Esophagus muscularis mucosa (tissue), 4 donors: ENCODE results near the gene GADD45GIP1. TPM values are rescaled to one million over a fixed set of nuclear protein-coding genes. Genes with fewer than 3 reads are reported as not detected.

Experiments used
- DNase-seq: peaks from one replicate; pipeline ENCODE4 v3.0.0-alpha.2; 2017; ENCODE audit errors: extremely low spot score
- H3K27ac ChIP-seq, 4 donors: fragments of 200-600 bp; sonication (generic); replicated peaks in 1 of 4; 1 replicate in 3 of 4; 2 replicates in 1 of 4; pipeline ENCODE4 v1.5.1; 2016 to 2019; ENCODE audit warnings: mild to moderate bottlenecking in 1 of 4
- H3K27me3 ChIP-seq, 4 donors: fragments of 200-600 bp; sonication (generic); one replicate each; pipeline versions ENCODE4 v1.5.1 to v1.6.0; 2016 to 2019
- H3K36me3 ChIP-seq, 4 donors: fragments of 200-600 bp; sonication (generic); one replicate each; pipeline ENCODE4 v1.5.1; 2016 to 2019
- H3K4me1 ChIP-seq, 4 donors: fragments of 200-600 bp; sonication (generic); one replicate each; pipeline ENCODE4 v1.5.1; 2016 to 2019
- H3K4me3 ChIP-seq, 4 donors: fragments of 200-600 bp; sonication (generic); 1 replicate in 2 of 4; 2 replicates in 2 of 4; pipeline ENCODE4 v1.5.1; 2016 to 2019; ENCODE audit warnings: mild to moderate bottlenecking in 4 of 4, moderate library complexity in 1 of 4
- H3K9me3 ChIP-seq, 4 donors: fragments of 200-600 bp; sonication (generic); 1 replicate in 3 of 4; 2 replicates in 1 of 4; pipeline ENCODE4 v1.5.1; 2016 to 2019
- EP300 ChIP-seq: sonication (generic); formaldehyde crosslinking; IDR thresholded peaks from one replicate; pipeline ENCODE4 v1.6.1; 2017; ENCODE audit warnings: antibody characterized with exemption
- POLR2A ChIP-seq: fragments of 450-650 bp; IDR thresholded peaks from one replicate; pipeline ENCODE4 v1.6.1; 2017; ENCODE audit warnings: antibody characterized with exemption, moderate library complexity, mild to moderate bottlenecking, low read depth
- POLR2AphosphoS5 ChIP-seq, 2 donors: sonication (generic); formaldehyde crosslinking; IDR thresholded peaks; one replicate each; pipeline ENCODE4 v1.6.1; 2017; ENCODE audit warnings: antibody characterized with exemption in 2 of 2
- WGBS: methylation state at CpG from one replicate; pipeline ENCODE4 v1.1.5; 2018; 5-methylcytosine and 5-hydroxymethylcytosine counted together
- intact Hi-C: fragments of 100-400 bp; cut with DNase I; formaldehyde crosslinking; loops from one replicate; pipeline ENCODE4 v1.15.1; 2023
- total RNA-seq, 4 donors: library from RNA; depleted of rRNA; stranded (reverse); fragments of >200 nt; gene quantifications; one replicate each; pipeline versions ENCODE4 v1.1.0 to v1.2.1, GENCODE V29; 2016
- TF ChIP-seq, protein P1 (sequence below), 3 experiments: fragments of 200-600 bp in 2 of 3; fragments of 450-650 bp in 1 of 3; sonication (generic) in 2 of 3; IDR thresholded peaks; one replicate each; pipeline ENCODE4 v1.5.1; 2017 to 2019; ENCODE audit warnings: antibody characterized with exemption in 3 of 3, mild to moderate bottlenecking in 2 of 3, moderate library complexity in 1 of 3

Gene GADD45GIP1
- total RNA-seq, 4 donors from 2014 or later: 33.0 to 60.1 (median 49.3) TPM

DNA sequence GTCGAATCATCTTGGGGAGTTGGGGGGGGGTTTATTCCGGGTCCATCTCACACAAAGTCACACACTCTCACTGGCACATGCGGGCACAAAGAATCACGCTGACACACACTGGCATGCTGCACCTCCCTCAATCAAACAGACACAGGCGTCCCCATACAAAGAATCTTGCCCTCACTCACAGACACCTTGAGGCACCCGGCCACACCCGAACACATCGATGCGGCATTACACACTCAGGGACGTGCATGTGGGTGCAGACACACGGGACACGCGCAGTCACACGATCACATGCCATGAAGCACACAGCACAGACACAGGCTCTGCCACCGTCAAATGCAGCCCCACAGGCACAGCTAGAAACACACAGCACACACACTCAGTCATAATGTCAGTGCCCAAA, 46.1 kb upstream of the GADD45GIP1 start:
- TF ChIP-seq POLR2A (no peak), EP300 (no peak), POLR2AphosphoS5 (IDR thresholded peaks at IDR 0.05) (no peak)
- TF ChIP-seq, protein P1, sequence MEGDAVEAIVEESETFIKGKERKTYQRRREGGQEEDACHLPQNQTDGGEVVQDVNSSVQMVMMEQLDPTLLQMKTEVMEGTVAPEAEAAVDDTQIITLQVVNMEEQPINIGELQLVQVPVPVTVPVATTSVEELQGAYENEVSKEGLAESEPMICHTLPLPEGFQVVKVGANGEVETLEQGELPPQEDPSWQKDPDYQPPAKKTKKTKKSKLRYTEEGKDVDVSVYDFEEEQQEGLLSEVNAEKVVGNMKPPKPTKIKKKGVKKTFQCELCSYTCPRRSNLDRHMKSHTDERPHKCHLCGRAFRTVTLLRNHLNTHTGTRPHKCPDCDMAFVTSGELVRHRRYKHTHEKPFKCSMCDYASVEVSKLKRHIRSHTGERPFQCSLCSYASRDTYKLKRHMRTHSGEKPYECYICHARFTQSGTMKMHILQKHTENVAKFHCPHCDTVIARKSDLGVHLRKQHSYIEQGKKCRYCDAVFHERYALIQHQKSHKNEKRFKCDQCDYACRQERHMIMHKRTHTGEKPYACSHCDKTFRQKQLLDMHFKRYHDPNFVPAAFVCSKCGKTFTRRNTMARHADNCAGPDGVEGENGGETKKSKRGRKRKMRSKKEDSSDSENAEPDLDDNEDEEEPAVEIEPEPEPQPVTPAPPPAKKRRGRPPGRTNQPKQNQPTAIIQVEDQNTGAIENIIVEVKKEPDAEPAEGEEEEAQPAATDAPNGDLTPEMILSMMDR (IDR thresholded peaks at IDR 0.05): no peak
- peaks cover 0 to 14% (median 10%) of the 10 kb centered on the region in 4 donors for H3K36me3 ChIP-seq
- WGBS: 55% methylated on average over 15 of the region's 15 CpGs
- peak overlapping the region; percentile 88 to 98 (median 97) for H3K27ac ChIP-seq
- no peaks in the 10 kb centered on the region for H3K9me3 ChIP-seq
- H3K4me3 ChIP-seq: peak overlapping the region; percentile 46 to 61 (median 58)
- no peak for DNase-seq
- H3K27me3 ChIP-seq: no peaks in the 10 kb centered on the region
- intact Hi-C loops: no loop called here
- peaks cover 77 to 100% (median 99%) of the 10 kb centered on the region in 4 donors for H3K4me1 ChIP-seq

DNA sequence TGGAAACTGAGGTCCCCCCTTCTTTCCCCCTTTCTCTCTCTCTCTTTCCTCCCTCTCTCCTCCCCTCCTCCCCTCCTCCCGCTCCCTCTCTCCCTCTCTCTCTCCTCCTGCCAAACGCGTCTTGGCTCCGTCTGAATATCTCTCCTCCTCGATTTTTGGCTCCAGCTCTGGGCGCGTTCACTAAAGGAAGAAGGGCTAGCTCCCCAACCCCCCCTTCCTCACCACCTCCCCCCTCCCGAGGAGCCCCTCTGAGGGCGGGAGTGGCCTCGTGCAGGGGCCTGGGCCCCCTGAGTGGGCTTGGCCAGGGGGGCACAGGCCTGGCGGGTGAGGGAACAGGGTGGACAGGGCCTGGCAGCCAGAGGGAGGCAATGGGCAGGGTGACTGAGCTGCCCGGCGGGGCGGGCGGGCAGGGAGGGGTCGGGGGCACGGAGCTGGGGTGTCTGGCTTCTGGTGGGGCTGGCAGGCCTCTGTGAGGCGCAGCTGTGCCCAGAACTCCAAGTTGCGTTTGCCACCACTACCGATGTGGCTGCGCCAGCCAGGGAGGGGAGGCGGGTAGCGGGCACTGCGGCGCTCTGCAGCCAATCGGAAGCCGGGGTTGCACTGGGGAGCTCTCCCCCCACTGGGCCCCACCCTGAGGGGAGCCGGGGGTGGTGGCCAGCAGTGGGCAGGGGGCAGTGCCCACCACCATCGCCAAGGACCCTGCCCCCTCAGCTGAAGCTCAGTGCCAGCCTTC, 45.3 kb upstream of the GADD45GIP1 start:
- intact Hi-C loops: no loop called here
- peaks cover 0 to 14% (median 10%) of the 10 kb centered on the region in 4 donors for H3K36me3 ChIP-seq
- peaks cover 74 to 100% (median 99%) of the 10 kb centered on the region in 4 donors for H3K4me1 ChIP-seq
- TF ChIP-seq EP300: no peak
- TF ChIP-seq POLR2AphosphoS5 (IDR thresholded peaks at IDR 0.05): peak; percentile 2 to 69
- TF ChIP-seq POLR2A: no peak
- TF ChIP-seq, protein P1 (IDR thresholded peaks at IDR 0.05): peak; percentile 26 to 34 (median 31)
- 31% methylated on average over 21 of the region's 29 CpGs for WGBS
- H3K27ac ChIP-seq: peak overlapping the region; percentile 88 to 98 (median 97)
- no peak for DNase-seq
- H3K9me3 ChIP-seq: no peaks in the 10 kb centered on the region
- no peaks in the 10 kb centered on the region for H3K27me3 ChIP-seq
- peak overlapping the region; percentile 46 to 61 (median 58) for H3K4me3 ChIP-seq

DNA sequence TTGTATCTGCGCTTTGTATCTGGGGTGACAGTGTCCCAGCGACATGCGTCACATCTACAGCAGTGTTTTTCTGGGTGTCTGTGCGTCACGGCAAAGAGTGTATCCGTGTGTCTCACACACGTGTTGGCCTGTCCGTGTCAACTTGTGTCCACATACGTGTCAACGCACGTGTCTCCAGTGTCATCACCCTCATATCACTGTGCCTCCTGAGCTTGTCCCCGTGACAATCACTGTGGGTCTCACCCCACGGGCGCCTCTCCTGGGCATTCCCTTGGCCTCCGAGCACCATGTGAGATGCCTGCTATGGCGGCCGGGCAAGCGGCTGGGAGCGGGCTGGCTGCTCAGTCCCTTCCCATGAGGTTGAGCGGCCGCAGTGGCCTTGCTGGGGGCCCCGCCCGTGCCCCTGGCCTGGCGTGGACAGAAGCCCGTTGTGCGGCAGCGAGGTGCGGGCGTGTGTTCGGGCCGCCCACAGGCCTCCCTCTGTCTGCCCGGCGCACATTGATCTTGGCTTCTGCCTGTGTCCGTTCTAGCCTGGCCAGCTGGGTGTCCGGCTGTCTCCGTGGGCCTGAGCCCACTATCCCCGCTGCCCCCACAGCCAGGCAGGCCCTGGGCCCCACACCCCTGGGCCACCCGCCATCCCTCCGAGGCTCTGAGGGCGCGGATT, 44.6 kb upstream of the GADD45GIP1 start:
- Histone ChIP-seq H3K9me3 (no peaks in the 10 kb centered on the region), H3K36me3 (peaks cover 0 to 14% (median 10%) of the 10 kb centered on the region in 4 donors), H3K27me3 (no peaks in the 10 kb centered on the region), H3K4me1 (peaks cover 74 to 100% (median 99%) of the 10 kb centered on the region in 4 donors), H3K27ac (peak overlapping the region; percentile 88 to 98 (median 97)), H3K4me3 (peak overlapping the region; percentile 46 to 61 (median 58))
- WGBS: 62% methylated on average over 21 of the region's 41 CpGs
- TF ChIP-seq POLR2A (no peak), POLR2AphosphoS5 (IDR thresholded peaks at IDR 0.05) (peak; percentile 55 to 61), EP300 (no peak)
- TF ChIP-seq, protein P1 (IDR thresholded peaks at IDR 0.05): no peak
- no peak for DNase-seq
- intact Hi-C loops: no loop called here

DNA sequence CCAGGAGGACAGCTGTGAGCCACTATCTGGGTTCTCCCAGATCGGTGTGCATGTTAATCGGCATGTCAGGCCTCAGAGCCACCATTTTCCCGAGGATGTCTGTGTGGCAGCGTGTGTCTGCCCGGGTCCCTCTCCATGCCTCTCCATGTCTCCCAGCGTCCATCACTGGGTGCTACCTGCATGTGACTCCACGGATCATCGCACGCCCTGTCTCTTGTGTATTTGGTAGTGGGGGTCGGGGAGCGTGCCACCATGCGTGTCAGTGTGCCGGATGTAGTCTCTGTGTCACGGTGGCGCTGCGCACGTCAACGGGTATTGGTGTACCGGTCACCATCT, 44.1 kb upstream of the GADD45GIP1 start:
- intact Hi-C loops: no loop called here
- Histone ChIP-seq H3K9me3 (no peaks in the 10 kb centered on the region), H3K27ac (peak overlapping the region; percentile 88 to 98 (median 97)), H3K27me3 (no peaks in the 10 kb centered on the region), H3K4me1 (peaks cover 70 to 100% (median 97%) of the 10 kb centered on the region in 4 donors), H3K36me3 (peaks cover 0 to 14% (median 10%) of the 10 kb centered on the region in 4 donors), H3K4me3 (peak overlapping the region; percentile 46 to 61 (median 58))
- 87% methylated on average over 17 of the region's 19 CpGs for WGBS
- no peak for DNase-seq
- TF ChIP-seq EP300 (no peak), POLR2A (no peak), POLR2AphosphoS5 (IDR thresholded peaks at IDR 0.05) (no peak)
- TF ChIP-seq, protein P1 (IDR thresholded peaks at IDR 0.05): no peak
